ENCODE data around the gene CLTCL1. TPM values are rescaled to one million over a fixed set of nuclear protein-coding genes. Genes with fewer than 3 reads are reported as not detected.

CLTCL1 gene
- total and polyA plus RNA-seq, 9 of the 15 experiments (the other 6 are each of a cell fraction or from before 2014, with no cell fraction given) = 1.1 to 11.7 (median 5.0) TPM

DNA sequence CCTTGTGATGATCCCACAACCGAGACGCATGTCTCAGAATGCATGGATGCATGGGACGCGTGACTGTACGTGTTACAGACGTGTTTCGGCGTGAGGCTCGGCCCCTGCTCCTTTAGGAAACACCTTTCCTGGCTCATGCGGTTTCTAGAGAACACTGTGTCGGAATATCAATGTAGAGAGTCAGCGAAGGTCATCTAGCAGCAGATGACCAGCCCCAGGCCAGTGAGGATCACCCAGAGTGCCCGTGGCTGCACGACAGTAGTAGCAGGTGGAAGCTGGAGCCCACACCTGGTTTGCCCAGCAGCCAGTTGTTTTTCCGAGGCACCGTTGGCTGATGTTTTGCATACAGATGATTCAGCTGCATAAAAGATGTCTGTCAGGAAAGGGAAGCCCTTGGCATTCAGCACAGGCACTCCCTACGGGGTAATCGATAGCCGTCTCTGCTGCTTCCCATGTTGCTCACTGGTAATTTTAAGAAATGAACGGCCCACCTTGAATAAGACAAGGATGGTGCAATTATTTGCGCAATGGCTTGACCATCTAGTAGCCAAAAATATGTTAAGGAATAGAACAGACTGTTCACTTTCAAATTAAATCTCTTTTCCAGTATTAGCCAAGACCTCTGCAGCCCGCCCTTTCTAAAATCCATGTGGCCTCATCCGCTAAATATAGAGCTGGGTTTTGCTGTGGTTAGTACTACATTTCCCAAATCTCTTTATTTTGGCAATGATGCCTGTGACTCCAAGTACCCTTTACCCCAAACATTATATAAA lies 1.1 kb upstream of the CLTCL1 start (continued):
- TF ChIP-seq, protein P1, sequence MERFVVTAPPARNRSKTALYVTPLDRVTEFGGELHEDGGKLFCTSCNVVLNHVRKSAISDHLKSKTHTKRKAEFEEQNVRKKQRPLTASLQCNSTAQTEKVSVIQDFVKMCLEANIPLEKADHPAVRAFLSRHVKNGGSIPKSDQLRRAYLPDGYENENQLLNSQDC (CRISPR knock-in tag; IDR thresholded peaks at IDR 0.05) = no peak
- TF ChIP-seq, protein P2, sequence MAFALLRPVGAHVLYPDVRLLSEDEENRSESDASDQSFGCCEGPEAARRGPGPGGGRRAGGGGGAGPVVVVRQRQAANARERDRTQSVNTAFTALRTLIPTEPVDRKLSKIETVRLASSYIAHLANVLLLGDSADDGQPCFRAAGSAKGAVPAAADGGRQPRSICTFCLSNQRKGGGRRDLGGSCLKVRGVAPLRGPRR (CRISPR knock-in tag; IDR thresholded peaks at IDR 0.05) = 0 out of 2 replicates have a peak, but pooled peaks have one; percentile 22
- TF ChIP-seq FOXM1 (IDR thresholded peaks at IDR 0.05; ENCODE audit: low read depth) (no peak), FOXM1 (CRISPR knock-in tag; IDR thresholded peaks at IDR 0.05; ENCODE audit: low read depth) (no peak), PHF20 (IDR thresholded peaks at IDR 0.05; ENCODE audit: partially characterized antibody) (no peak), RFX7 (CRISPR knock-in tag; IDR thresholded peaks at IDR 0.05) (0 out of 2 replicates have a peak, but pooled peaks have one; percentile 27), TFAM (CRISPR knock-in tag; conservative IDR thresholded peaks at IDR 0.05) (no peak), ZNF589 (CRISPR knock-in tag; IDR thresholded peaks at IDR 0.05; ENCODE audit: low read depth) (no peak), HDGF (IDR thresholded peaks at IDR 0.05) (peak; percentile 94; the same call in 1 of the 2 replicates), THRAP3 (IDR thresholded peaks at IDR 0.05; ENCODE audit: borderline replicate concordance) (peak; percentile 6; the same call in 1 of the 2 replicates), CEBPB (tag; IDR thresholded peaks at IDR 0.05) (peak; percentile 86), ZNF23 (CRISPR knock-in tag; IDR thresholded peaks at IDR 0.05) (no peak), CC2D1A (IDR thresholded peaks at IDR 0.05) (no peak), PHB2 (IDR thresholded peaks at IDR 0.05; ENCODE audit: low read depth) (no peak; the same call in none of the 2 replicates), TEAD2 (tag; IDR thresholded peaks at IDR 0.05) (0 out of 2 replicates have a peak, but pooled peaks have one; percentile 28), SMARCB1 (IDR thresholded peaks at IDR 0.05; ENCODE audit: insufficient read length, low read depth) (no peak), ZFP36 (IDR thresholded peaks at IDR 0.05; ENCODE audit: low read depth, low read length, partially characterized antibody) (peak; percentile 14)
- TF ChIP-seq, protein P3, sequence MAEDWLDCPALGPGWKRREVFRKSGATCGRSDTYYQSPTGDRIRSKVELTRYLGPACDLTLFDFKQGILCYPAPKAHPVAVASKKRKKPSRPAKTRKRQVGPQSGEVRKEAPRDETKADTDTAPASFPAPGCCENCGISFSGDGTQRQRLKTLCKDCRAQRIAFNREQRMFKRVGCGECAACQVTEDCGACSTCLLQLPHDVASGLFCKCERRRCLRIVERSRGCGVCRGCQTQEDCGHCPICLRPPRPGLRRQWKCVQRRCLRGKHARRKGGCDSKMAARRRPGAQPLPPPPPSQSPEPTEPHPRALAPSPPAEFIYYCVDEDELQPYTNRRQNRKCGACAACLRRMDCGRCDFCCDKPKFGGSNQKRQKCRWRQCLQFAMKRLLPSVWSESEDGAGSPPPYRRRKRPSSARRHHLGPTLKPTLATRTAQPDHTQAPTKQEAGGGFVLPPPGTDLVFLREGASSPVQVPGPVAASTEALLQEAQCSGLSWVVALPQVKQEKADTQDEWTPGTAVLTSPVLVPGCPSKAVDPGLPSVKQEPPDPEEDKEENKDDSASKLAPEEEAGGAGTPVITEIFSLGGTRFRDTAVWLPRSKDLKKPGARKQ (CRISPR knock-in tag; IDR thresholded peaks at IDR 0.05) = peak; percentile 98; the same call in 1 of the 2 replicates
- TF ChIP-seq, protein P4, sequence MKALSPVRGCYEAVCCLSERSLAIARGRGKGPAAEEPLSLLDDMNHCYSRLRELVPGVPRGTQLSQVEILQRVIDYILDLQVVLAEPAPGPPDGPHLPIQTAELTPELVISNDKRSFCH (CRISPR knock-in tag; IDR thresholded peaks at IDR 0.05) = 0 out of 2 replicates have a peak, but pooled peaks have one; percentile 37
- TF ChIP-seq, protein P4 (tag; IDR thresholded peaks at IDR 0.05) = no peak
- TF ChIP-seq, protein P5, sequence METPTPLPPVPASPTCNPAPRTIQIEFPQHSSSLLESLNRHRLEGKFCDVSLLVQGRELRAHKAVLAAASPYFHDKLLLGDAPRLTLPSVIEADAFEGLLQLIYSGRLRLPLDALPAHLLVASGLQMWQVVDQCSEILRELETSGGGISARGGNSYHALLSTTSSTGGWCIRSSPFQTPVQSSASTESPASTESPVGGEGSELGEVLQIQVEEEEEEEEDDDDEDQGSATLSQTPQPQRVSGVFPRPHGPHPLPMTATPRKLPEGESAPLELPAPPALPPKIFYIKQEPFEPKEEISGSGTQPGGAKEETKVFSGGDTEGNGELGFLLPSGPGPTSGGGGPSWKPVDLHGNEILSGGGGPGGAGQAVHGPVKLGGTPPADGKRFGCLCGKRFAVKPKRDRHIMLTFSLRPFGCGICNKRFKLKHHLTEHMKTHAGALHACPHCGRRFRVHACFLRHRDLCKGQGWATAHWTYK (CRISPR knock-in tag; IDR thresholded peaks at IDR 0.05) = no peak
- TF ChIP-seq, protein P6, sequence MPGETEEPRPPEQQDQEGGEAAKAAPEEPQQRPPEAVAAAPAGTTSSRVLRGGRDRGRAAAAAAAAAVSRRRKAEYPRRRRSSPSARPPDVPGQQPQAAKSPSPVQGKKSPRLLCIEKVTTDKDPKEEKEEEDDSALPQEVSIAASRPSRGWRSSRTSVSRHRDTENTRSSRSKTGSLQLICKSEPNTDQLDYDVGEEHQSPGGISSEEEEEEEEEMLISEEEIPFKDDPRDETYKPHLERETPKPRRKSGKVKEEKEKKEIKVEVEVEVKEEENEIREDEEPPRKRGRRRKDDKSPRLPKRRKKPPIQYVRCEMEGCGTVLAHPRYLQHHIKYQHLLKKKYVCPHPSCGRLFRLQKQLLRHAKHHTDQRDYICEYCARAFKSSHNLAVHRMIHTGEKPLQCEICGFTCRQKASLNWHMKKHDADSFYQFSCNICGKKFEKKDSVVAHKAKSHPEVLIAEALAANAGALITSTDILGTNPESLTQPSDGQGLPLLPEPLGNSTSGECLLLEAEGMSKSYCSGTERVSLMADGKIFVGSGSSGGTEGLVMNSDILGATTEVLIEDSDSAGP (CRISPR knock-in tag; IDR thresholded peaks at IDR 0.05) = no peak
